RPMI7951 (cell line): ENCODE data around the gene CLMN. TPM values are rescaled to one million over a fixed set of nuclear protein-coding genes. Genes with fewer than 3 reads are reported as not detected.

Experiments used
- DNase-seq: peaks from one replicate; pipeline ENCODE4 v3.0.0-alpha.2; 2012; ENCODE audit warnings: low read depth
- total RNA-seq: library from RNA; depleted of rRNA; stranded (reverse); fragments of >200 nt; shearing (Covaris generic); gene quantifications from 2 replicates; pipeline ENCODE4 v1.2.3, GENCODE V29; 2014

Gene CLMN
- total RNA-seq, 1 experiment from 2014 or later = 0.72 TPM

DNA sequence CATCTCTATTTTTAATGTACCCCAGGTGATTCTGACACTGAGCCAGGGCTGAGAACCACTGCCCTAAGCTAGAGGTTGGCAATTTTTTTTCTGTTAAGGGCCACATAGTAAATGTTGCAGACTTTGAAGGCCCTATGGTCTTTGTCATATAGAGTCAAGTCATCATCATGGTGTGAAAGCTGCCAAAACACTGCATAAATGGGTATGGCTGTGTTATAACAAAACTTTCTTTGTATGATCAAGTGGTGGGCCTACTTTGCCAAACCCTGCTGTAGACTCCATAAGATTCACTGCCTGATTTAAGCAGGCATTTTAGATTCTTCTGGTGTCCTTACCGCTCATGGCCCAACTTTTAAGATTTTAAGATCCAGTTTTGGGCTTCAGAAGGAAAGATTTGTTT, 76.8 kb downstream of the CLMN start:
- no peak for DNase-seq

GRCh38 chr14:95240859-95241813, 78.6 kb downstream of the CLMN start:
- no peak for DNase-seq

- no peak for DNase-seq
These were observed 81.0 kb downstream of the CLMN start for GRCh38 chr14:95238487-95239298.

DNA sequence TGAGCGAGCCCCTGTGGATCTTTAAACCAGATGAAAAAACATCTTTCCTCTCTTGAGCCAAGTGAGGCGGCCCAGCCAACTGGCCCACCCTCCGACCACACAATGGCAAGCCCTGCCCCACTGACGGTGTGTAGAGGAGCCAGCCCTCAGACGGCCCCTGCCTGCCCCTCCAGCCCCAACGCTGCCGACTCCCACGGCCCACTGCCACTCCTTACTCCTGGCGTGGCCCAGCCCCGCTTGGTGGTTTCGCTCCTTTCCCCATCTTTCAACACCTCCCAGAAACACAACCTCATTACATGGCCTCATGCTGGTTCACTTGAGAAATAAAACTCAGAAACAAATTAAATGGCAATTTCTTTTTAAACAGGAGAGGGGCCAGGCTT, 81.8 kb downstream of the CLMN start:
- no peak for DNase-seq

GRCh38 chr14:95237121-95237957, 82.4 kb downstream of the CLMN start:
- DNase-seq = no peak

DNA sequence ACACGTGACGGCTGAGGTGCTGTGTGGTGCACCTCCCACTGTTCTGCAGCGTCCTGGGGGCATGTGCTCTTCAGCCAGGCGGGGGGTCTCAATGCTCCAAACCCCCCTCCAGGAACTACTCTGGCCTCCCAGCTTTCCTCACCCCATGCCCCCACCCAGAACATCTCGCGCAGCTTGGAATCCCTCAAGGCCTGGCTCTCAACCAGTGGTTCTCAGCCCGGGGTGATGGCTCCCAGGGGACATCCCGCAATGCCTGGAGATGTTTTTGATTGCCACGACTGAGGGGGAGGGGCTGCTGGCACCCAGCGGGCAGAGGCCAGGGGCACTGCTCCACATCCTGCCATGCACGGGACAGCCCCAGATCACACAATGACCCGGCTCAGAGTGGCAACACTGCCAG, 83.5 kb downstream of the CLMN start:
- DNase-seq = no peak

DNA sequence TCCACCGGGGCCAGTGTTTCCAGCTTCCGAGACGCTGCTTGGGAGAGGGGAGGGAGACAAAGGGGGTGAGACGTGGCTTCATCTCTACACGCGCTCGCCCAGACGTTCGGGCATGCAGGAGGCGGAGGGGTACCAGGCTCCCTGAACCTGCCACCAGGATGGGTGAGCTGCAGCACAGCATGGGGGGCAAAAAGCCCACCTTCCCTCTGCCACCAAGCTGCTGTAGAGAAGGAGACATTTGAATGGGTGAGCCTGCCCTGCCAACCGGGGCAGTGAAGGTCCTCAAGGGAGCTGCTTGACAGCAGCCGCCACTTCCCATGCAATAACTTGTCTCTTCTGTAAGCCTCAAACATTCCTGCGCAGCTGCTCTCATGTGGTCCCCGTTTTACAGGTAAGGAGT, 83.9 kb downstream of the CLMN start:
- DNase-seq = no peak

DNA sequence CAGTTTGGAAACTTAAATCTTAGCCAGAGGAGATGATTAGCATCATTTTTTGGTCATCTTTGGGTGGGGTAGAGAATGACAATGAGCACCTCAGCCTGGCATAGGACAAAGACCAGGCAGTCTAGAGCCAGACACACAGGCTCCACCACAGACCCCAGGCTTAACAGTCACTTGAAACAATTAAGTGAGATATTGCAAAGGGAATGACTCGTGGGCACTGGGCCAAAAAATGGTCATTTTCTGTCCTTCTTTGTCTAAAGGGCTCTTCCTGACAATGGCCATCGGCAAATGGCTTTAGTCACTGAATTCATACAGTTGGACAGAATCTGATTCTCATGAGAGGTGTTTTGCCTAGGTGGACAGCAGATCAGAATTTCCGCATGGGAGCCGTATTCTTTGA, 84.4 kb downstream of the CLMN start:
- no peak for DNase-seq

- no peak for DNase-seq
These were observed 85.3 kb downstream of the CLMN start for GRCh38 chr14:95234426-95234825.

GRCh38 chr14:95233702-95234241, 85.9 kb downstream of the CLMN start:
- DNase-seq = no peak

GRCh38 chr14:95232894-95233584, 86.7 kb downstream of the CLMN start:
- DNase-seq = no peak

DNA sequence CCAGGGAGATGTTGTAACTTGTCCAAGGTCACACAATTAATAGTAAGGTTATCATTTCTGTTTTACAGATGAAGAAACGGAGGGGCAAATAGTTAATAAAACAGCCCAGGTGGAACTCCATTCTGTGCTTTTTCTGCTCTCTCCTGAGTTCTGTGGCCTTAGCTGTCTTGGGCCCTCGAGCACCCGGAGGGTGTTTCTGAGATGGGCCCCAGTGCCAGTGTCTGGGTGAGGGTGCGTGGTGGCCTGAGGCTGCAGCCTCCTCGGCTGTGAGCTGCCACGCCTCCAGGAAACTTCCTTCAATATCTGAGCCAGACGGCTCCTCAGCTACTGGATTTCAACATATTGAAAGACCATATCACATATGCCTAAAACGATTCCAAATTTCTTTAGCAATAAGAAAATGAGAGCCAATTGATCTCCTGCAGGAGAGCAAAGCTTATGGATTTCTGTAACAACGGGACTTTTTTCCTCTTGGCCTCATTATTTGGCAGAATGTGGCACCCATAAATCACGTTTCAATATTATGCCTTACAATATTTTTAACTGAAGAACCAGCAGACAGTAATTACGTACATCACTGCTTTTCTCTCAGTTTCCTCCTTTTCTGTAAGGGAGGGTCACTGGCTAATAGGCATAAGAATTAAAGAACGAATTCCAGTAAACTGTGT, 87.6 kb downstream of the CLMN start:
- DNase-seq = no peak

- DNase-seq = no peak
These were observed 90.0 kb downstream of the CLMN start for GRCh38 chr14:95229749-95230148.

DNA sequence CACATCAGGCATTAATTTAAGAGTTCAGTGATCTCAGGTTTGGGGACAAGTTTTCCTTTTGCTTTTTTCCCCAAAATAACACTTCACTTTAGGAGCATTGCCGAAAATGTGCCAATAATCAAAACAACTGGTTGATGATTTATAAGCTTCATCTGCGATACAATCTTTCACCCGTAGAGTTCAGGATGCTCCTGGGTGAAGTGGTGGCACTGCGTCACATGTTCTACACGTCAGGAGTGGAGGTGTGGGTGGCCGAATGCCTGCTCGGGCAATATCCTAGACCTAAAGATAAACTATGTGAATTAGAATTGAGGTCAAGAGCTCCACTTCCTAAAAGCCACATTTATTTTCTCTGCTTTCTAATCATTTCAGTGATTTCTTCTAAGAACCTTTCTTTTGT, 91.5 kb downstream of the CLMN start:
- DNase-seq = no peak

- DNase-seq = no peak
These were observed 92.3 kb downstream of the CLMN start for GRCh38 chr14:95227279-95227860.

DNA sequence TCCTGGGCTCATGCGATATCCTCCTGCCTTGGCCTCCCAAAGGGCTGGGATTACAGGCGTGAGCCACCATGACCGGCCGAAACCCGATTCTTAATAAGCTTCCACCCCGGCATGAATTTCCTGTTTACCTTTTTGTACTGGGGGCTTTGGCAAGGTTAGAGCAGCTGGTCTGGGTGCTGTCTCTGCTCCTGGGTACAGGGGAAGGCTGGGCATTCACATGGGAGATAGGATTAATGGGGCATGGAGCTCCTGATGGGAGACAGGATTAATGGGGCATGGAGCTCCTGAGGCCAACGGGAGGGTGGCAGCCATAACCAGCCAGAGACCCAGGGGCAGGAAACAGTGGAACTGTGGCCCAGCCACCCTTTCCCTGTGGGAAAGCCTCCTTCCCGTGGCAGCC, 92.9 kb downstream of the CLMN start:
- no peak for DNase-seq

DNA sequence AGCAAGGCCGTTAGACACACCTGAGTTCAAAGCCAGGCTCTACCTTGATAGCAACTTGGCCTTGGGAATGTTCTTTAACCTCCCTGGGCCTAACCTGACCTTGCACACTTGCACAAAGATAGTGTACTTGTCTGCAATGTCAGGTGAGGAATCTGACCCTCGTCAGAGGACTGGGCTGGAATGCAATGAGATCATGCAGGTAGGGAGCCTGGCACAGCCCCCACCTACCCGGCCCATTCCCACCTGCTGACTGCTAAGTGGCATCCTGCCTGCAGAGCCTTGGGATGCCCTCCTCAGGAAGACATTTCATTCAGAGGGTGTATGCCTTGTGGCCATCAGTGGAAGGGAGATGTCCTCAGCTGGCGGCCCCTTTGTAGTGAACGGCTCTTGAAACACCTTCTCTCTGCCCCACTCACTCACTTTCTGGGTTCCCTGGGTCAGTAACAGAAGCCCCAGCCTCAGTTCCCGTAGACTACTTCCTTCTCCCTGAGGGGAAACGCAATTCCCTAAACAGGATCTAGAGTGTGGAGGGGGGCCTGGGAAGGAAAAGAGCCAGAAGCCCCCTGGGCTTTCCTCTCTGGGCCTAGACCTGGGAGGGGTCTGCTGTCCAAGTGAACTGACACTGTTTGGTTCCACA, 94.3 kb downstream of the CLMN start:
- no peak for DNase-seq

DNA sequence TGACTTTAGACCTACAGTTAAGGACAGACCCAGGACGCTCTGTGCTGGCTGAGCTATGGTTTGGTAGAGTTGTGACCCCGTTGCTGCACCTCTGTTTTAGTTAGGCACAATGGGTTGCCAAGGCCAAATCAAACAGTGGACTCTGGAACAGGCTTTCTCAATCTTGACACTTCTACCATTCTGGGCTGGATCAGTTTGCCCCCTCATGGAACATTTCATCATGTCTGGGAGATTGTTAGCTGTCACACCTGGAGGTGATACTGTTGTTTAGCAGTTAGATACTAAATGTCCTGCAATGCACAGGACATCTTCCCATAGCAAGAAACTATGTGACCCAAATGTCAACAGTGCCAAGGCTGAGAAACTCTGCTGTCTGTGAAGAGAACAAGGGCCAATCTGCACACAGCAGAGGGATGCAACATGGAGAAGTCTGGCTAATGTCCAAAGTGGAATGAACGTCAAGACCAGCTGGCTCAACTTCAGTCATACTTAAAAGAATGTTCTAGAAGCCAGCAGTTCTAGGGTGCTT, 96.8 kb downstream of the CLMN start:
- peak; percentile 11 for DNase-seq

- DNase-seq = no peak
These were observed 97.5 kb downstream of the CLMN start for GRCh38 chr14:95222151-95222631.
